GM19043 (cell line): ENCODE measurements around the gene KCTD19.

Experiments used
- ATAC-seq: cut with Tn5 transposase; IDR thresholded peaks from one replicate; pipeline ENCODE4 v1.9.1; 2021; ENCODE audit warnings: low read depth; ENCODE audit not compliant: unreplicated experiment

KCTD19 gene

GRCh38 chr16:67246081-67246755 is 80.3 kb downstream of the KCTD19 start:
- peak; percentile 23 for ATAC-seq

GRCh38 chr16:67245674-67246080 is 80.9 kb downstream of the KCTD19 start:
- no peak for ATAC-seq

GRCh38 chr16:67245186-67245585 is 81.4 kb downstream of the KCTD19 start:
- ATAC-seq, result no peak

GRCh38 chr16:67244387-67245185 is 82.0 kb downstream of the KCTD19 start:
- ATAC-seq, result peak; percentile 53

- no peak for ATAC-seq
Observed at GRCh38 chr16:67243481-67243880, 83.1 kb downstream of the KCTD19 start.

- no peak for ATAC-seq
Observed at GRCh38 chr16:67242138-67242730, 84.3 kb downstream of the KCTD19 start.

GRCh38 chr16:67241008-67241900 is 85.3 kb downstream of the KCTD19 start:
- ATAC-seq, result no peak

GRCh38 chr16:67240506-67240905 is 86.0 kb downstream of the KCTD19 start:
- no peak for ATAC-seq
